ENCODE results near the gene FOXN4. TPM values are rescaled to one million over a fixed set of nuclear protein-coding genes. Genes with fewer than 3 reads are reported as not detected.

The FOXN4 gene
- total RNA-seq, 1 donor from 2014 or later: not detected

DNA sequence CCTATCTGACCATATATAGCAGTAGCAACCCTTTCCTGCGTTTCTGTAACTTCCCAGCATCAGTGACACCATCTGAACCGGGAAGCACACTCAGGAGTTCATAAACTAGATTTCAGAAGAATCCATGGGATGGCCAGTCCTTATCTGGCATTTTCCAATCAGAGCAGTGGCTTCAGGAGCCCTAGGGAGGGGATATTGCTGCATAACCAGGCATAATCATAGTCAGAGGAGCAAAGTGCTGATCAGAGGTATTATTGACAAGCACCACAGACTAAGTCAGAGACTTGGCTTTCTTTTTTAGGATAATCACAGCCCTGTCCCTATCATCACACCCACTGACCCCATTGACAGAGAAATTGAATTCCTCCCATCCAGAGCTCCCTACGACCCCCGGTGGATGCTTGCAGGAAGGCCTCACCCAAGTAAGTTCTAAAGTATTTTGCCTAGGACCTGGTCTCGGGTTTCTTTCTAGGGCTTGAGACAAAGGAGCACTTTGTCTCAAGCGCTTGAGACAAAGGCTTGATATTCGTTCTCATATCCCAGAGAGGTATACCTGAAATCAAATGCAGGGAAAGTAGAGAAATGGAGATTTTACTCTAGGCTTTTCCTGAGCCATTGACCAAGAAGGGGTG, 55.1 kb downstream of the FOXN4 start:
- TF ChIP-seq, protein P1, sequence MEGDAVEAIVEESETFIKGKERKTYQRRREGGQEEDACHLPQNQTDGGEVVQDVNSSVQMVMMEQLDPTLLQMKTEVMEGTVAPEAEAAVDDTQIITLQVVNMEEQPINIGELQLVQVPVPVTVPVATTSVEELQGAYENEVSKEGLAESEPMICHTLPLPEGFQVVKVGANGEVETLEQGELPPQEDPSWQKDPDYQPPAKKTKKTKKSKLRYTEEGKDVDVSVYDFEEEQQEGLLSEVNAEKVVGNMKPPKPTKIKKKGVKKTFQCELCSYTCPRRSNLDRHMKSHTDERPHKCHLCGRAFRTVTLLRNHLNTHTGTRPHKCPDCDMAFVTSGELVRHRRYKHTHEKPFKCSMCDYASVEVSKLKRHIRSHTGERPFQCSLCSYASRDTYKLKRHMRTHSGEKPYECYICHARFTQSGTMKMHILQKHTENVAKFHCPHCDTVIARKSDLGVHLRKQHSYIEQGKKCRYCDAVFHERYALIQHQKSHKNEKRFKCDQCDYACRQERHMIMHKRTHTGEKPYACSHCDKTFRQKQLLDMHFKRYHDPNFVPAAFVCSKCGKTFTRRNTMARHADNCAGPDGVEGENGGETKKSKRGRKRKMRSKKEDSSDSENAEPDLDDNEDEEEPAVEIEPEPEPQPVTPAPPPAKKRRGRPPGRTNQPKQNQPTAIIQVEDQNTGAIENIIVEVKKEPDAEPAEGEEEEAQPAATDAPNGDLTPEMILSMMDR (IDR thresholded peaks at IDR 0.05; ENCODE audit: insufficient read depth, low read length, poor library complexity, severe bottlenecking): no peak
- Histone ChIP-seq H3K36me3 (ENCODE audit: control insufficient read depth, insufficient read depth, low read length) (no peaks in the 10 kb centered on the region), H3K4me3 (ENCODE audit: low read depth, low read length) (no peak overlapping the region), H3K27me3 (ENCODE audit: control insufficient read depth, insufficient read depth, low read length) (no peaks in the 10 kb centered on the region)
- no peak for DNase-seq (ENCODE audit: low read depth)

DNA sequence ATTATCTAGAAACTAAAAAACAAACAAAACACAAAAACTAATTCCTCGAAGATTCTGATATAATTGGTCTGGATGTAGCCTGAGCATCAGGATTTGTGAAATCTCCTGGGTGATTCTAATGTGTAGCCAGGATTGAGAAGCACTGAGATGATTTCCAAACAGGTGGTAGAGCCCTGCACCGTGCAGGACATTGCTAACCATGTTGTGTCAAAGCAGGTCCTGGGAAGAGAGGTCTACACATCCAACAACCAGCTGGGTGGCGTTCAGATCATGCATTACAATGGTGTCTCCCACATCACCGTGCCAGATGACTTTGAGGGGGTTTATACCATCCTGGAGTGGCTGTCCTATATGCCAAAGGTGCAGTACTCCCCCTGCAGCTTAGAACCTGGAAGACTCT, 56.3 kb downstream of the FOXN4 start:
- no peak for DNase-seq (ENCODE audit: low read depth)
- Histone ChIP-seq H3K27me3 (ENCODE audit: control insufficient read depth, insufficient read depth, low read length) (no peaks in the 10 kb centered on the region), H3K36me3 (ENCODE audit: control insufficient read depth, insufficient read depth, low read length) (no peaks in the 10 kb centered on the region), H3K4me3 (ENCODE audit: low read depth, low read length) (no peak overlapping the region)
- TF ChIP-seq, protein P1 (IDR thresholded peaks at IDR 0.05; ENCODE audit: insufficient read depth, low read length, poor library complexity, severe bottlenecking): no peak

DNA sequence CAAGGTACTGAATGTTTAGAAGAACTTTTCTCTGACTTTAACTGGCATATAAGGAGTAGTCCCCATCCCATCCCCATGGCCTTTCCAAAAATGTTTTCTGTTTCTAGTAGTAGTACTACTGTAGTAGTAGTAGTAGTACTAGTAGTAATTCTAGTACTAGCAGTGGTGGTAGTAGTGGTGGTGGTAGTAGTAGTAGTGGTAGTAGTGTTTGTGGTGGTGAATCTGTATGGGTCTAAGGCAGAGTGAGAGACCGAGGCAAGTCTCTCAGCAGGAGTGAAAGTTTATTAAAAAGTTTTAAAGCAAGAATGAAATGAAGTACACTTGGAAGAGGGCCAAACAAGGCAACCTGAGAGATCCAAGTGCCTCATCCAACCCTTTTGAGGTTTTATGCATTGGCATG, 58.6 kb downstream of the FOXN4 start:
- DNase-seq (ENCODE audit: low read depth): no peak
- no peaks in the 10 kb centered on the region for H3K27me3 ChIP-seq (ENCODE audit: control insufficient read depth, insufficient read depth, low read length)
- H3K36me3 ChIP-seq (ENCODE audit: control insufficient read depth, insufficient read depth, low read length): no peaks in the 10 kb centered on the region

DNA sequence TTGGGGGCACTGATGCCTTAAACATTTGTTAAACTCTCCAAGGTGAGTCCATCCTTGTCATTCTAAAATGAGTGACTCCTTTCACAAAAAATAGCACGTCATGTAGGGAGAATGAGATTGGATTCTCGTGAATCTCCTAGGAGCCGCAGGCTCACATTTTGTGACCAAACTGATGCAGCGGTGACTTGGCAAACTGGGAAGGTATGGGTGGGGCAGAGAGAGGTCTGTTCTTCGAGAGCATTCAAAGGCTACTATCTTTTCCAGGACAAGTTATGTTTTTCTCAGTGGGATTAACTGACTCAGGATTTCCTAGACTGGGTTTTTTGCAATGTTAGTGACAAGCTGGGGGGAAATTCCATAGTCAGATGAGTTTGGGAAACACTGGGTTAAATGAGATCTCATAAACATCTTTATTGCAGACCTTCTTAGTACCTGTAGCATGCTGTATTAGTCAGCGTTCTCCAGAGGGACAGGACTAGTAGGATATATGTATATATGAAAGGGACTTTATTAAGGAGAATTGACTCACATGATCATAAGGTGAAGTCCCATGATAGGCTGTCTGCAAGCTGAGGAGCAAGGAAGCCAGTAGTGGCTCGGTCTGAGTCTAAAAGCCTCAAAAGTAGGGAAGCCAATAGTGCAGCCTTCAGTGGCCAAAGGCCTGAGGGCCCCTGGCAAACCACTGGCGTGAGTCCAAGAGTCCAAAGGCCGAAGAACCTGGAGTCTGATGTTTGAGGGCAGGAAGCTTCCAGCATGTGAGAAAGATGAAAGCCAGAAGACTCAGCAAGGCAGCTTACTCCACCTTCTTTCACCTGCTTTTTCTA, 61.0 kb downstream of the FOXN4 start:
- H3K4me3 ChIP-seq (ENCODE audit: low read depth, low read length): no peak overlapping the region
- no peak for DNase-seq (ENCODE audit: low read depth)
- no peaks in the 10 kb centered on the region for H3K27me3 ChIP-seq (ENCODE audit: control insufficient read depth, insufficient read depth, low read length)
- TF ChIP-seq, protein P1 (IDR thresholded peaks at IDR 0.05; ENCODE audit: insufficient read depth, low read length, poor library complexity, severe bottlenecking): no peak
- no peaks in the 10 kb centered on the region for H3K36me3 ChIP-seq (ENCODE audit: control insufficient read depth, insufficient read depth, low read length)

More for the DNA sequence above, 58.6 kb downstream of the FOXN4 start:
- TF ChIP-seq, protein P1 (IDR thresholded peaks at IDR 0.05; ENCODE audit: insufficient read depth, low read length, poor library complexity, severe bottlenecking): no peak
- H3K4me3 ChIP-seq (ENCODE audit: low read depth, low read length): no peak overlapping the region

DNA sequence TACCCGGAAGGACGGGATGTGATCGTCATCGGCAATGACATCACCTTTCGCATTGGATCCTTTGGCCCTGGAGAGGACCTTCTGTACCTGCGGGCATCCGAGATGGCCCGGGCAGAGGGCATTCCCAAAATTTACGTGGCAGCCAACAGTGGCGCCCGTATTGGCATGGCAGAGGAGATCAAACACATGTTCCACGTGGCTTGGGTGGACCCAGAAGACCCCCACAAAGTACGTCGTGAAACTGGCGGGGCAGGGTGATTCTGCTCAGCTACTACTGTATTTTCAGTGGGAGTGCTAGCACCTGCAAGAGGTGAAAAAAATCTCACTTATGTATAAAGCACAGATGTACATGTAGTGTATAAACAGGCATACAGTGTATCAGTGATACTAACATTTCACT, 62.9 kb downstream of the FOXN4 start:
- TF ChIP-seq, protein P1 (IDR thresholded peaks at IDR 0.05; ENCODE audit: insufficient read depth, low read length, poor library complexity, severe bottlenecking): no peak
- Histone ChIP-seq H3K27me3 (ENCODE audit: control insufficient read depth, insufficient read depth, low read length) (no peaks in the 10 kb centered on the region), H3K4me3 (ENCODE audit: low read depth, low read length) (no peak overlapping the region), H3K36me3 (ENCODE audit: control insufficient read depth, insufficient read depth, low read length) (no peaks in the 10 kb centered on the region)
- DNase-seq (ENCODE audit: low read depth): no peak
